Measurements from ENCODE around the gene RHEX.

RHEX gene

DNA sequence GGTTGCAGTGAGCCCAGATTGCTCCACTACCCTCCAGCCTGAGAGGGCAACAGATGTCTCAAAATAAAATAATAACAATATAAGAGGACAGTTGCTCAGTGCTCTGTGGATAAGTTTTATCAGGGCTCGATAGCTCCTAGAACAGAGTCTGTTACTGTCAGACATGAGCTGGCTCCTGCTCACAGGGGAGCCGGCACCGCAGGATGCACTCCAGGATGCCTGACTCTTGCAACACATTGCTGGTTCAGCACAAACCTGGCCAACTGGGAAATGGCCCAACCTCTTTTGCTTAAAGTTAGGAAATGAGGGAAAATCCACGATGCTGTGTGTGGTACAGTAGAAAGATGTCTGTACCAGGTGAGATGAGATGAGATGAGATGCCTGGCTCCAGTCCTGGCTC is 23.5 kb upstream of the RHEX start:
- TF ChIP-seq CTCF (IDR thresholded peaks at IDR 0.05; ENCODE audit: control extremely low read depth, extremely low read depth, low read depth, missing control alignments): no peak
- DNase-seq (ENCODE audit: extremely low spot score): no peak
- ChIA-PET CTCF (interaction anchor here (0.8 to 11.2 kb wide), 17 partner anchors 10 to 437 kb away, joined by 3 to 211 read pairs (median 8); partner anchors contain the start of gene RAB7B), POLR2A (no interaction called here)

DNA sequence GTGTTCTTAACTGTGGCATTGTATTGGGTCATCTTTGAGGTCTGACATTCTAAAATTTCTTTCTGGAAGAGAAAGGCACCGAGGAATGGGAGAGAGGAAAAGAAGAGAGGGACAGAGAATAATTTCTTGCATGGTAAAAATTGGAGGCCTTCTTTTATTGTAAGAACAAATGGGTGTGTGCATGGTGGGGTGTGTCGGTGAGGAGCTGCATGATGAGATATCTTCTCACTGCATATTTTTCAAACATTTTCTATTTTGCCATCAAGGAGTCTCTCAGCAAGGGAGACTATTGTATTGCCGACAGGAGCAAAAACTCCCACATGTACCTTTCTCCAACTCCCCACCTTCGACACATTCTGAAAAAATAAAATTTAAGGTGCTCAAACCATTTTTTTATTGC is 22.8 kb upstream of the RHEX start:
- POLR2A ChIA-PET: no interaction called here
- CTCF ChIA-PET: interaction anchor here (0.9 to 11.2 kb wide), 25 partner anchors 9 to 438 kb away, joined by 3 to 211 read pairs (median 7); partner anchors contain the start of gene RAB7B
- TF ChIP-seq CTCF (IDR thresholded peaks at IDR 0.05; ENCODE audit: control extremely low read depth, extremely low read depth, low read depth, missing control alignments): no peak
- no peak for DNase-seq (ENCODE audit: extremely low spot score)

- CTCF ChIA-PET: interaction anchor here (0.9 to 11.2 kb wide), 26 partner anchors 9 to 438 kb away, joined by 3 to 211 read pairs (median 7); no protein-coding TSS in a partner anchor
- POLR2A ChIA-PET: no interaction called here
- DNase-seq (ENCODE audit: extremely low spot score): peak; percentile 62
- TF ChIP-seq CTCF (IDR thresholded peaks at IDR 0.05; ENCODE audit: control extremely low read depth, extremely low read depth, low read depth, missing control alignments): peak; percentile 92
Observed at GRCh38 chr1:206030714-206031113, 22.3 kb upstream of the RHEX start.

DNA sequence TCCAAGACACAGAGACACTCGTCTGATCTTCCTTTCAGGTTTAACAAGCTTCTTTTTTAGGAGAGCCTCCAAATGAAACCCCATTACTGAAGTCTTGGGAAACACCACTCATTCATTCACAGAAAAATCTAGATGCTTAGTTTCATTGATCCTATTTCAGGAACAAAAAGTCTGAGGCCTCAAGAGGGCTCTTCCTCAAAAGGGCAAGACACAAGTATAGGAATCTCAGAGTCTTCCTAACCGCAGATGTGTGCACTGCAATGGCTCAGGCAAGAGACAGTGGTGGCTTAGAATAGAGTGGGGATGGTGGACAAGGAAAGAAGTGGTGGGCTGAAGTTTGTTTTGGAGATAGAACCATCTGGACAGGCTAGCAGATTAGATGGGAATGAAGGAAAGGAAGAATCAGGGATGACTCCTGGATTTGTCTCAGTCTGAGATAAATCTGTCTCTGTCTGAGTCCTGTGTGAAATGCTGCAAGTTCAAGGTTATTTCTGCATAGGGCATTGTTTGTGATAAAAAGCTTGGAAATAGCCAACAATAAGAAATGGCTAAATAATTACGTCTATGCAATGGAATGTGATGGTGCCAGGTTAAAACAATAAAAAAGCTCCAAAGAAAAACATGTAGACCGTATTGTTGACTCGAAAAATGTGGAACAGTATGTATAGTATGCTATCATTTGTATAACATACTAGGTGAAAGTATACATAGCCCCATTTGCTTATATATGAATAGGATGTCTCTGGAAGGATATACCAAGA is 20.4 kb upstream of the RHEX start:
- ChIA-PET POLR2A (no interaction called here), CTCF (interaction anchor here (1.0 to 11.2 kb wide), 11 partner anchors 13 to 113 kb away, joined by 3 to 211 read pairs (median 4); no protein-coding TSS in a partner anchor)
- no peak for DNase-seq (ENCODE audit: extremely low spot score)
- TF ChIP-seq CTCF (IDR thresholded peaks at IDR 0.05; ENCODE audit: control extremely low read depth, extremely low read depth, low read depth, missing control alignments): no peak

DNA sequence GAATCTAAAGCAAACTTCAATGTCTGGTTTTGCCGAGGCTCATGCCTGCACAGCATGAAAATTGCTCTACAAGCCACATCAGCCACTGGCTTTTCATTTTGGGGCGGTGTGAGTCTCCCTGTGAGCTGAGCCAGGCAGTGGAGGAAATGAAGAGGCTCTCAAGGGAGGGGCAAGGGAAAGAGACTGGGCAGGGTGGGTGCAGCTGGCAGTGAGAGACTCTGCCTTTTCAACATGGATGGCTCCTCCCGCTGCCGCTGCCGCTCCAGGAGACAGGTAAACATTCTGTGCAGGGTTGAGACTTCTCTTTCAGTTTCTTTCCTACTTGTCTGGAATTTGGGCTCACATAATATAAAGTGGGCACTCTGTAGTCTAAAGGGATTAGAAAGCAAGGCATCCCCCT is 17.9 kb upstream of the RHEX start:
- no peak for DNase-seq (ENCODE audit: extremely low spot score)
- POLR2A ChIA-PET: interaction anchor here (0.6 kb wide), 1 partner anchor 61 kb away, joined by 5 read pairs; no protein-coding TSS in a partner anchor
- CTCF ChIA-PET: interaction anchor here (0.8 to 11.2 kb wide), 5 partner anchors 10 to 85 kb away, joined by 3 to 211 read pairs (median 4); no protein-coding TSS in a partner anchor
- no peak for TF ChIP-seq CTCF (IDR thresholded peaks at IDR 0.05; ENCODE audit: control extremely low read depth, extremely low read depth, low read depth, missing control alignments)

GRCh38 chr1:206036663-206037455 is 16.1 kb upstream of the RHEX start:
- TF ChIP-seq CTCF (IDR thresholded peaks at IDR 0.05; ENCODE audit: control extremely low read depth, extremely low read depth, low read depth, missing control alignments): no peak
- ChIA-PET POLR2A (interaction anchor here (0.7 kb wide), 1 partner anchor 404 kb away, joined by 5 read pairs; no protein-coding TSS in a partner anchor), CTCF (interaction anchor here (0.9 to 11.2 kb wide), 11 partner anchors 8 to 379 kb away, joined by 3 to 211 read pairs (median 4); no protein-coding TSS in a partner anchor)
- DNase-seq (ENCODE audit: extremely low spot score): no peak
